Measurements from ENCODE around the gene RNF151. TPM values are rescaled to one million over a fixed set of nuclear protein-coding genes. Genes with fewer than 3 reads are reported as not detected.

RNF151 gene
- total and polyA plus RNA-seq, 2 of the 13 experiments (the other 11 are each of a cell fraction or from before 2014, with no cell fraction given) = not detected

DNA sequence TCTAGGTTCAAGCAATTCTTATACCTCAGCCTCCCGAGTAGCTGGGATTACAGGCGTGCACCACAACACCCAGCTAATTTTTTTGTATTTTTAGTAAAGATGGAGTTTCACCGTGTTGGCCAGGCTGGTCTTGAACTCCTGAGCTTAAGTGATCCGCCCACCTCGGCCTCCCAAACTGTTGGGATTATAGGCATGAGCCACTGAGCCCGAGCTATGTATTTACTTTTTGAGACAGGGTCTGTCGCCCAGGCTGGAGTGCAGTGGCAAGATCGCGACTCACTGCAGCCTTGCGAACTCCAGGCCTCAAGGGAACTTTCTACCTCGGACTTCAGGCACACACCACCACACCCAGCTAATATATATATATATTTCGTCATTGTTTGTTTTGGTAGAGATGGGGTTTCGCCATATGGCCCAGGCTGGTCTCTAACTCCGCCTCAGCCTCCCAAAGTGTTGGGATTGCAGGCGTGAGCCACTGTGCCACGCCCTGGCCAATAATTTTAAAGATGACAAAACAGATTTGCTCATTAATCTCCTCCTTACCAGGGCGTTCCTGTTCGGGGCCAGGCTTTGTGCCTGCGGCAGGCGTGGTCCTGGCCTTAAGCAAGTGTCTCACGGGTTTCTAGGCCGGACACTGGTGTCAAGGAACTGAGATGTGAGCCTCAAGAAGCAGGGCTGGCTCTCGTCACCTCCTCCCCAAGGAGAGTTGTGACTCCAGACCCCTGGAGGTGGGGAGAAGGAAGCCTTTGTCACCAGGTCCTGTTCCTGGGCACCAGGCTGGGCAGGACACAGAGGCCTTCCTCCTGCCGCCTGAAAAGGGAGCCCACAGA is 48.7 kb downstream of the RNF151 start (continued):
- TF ChIP-seq, protein P1, sequence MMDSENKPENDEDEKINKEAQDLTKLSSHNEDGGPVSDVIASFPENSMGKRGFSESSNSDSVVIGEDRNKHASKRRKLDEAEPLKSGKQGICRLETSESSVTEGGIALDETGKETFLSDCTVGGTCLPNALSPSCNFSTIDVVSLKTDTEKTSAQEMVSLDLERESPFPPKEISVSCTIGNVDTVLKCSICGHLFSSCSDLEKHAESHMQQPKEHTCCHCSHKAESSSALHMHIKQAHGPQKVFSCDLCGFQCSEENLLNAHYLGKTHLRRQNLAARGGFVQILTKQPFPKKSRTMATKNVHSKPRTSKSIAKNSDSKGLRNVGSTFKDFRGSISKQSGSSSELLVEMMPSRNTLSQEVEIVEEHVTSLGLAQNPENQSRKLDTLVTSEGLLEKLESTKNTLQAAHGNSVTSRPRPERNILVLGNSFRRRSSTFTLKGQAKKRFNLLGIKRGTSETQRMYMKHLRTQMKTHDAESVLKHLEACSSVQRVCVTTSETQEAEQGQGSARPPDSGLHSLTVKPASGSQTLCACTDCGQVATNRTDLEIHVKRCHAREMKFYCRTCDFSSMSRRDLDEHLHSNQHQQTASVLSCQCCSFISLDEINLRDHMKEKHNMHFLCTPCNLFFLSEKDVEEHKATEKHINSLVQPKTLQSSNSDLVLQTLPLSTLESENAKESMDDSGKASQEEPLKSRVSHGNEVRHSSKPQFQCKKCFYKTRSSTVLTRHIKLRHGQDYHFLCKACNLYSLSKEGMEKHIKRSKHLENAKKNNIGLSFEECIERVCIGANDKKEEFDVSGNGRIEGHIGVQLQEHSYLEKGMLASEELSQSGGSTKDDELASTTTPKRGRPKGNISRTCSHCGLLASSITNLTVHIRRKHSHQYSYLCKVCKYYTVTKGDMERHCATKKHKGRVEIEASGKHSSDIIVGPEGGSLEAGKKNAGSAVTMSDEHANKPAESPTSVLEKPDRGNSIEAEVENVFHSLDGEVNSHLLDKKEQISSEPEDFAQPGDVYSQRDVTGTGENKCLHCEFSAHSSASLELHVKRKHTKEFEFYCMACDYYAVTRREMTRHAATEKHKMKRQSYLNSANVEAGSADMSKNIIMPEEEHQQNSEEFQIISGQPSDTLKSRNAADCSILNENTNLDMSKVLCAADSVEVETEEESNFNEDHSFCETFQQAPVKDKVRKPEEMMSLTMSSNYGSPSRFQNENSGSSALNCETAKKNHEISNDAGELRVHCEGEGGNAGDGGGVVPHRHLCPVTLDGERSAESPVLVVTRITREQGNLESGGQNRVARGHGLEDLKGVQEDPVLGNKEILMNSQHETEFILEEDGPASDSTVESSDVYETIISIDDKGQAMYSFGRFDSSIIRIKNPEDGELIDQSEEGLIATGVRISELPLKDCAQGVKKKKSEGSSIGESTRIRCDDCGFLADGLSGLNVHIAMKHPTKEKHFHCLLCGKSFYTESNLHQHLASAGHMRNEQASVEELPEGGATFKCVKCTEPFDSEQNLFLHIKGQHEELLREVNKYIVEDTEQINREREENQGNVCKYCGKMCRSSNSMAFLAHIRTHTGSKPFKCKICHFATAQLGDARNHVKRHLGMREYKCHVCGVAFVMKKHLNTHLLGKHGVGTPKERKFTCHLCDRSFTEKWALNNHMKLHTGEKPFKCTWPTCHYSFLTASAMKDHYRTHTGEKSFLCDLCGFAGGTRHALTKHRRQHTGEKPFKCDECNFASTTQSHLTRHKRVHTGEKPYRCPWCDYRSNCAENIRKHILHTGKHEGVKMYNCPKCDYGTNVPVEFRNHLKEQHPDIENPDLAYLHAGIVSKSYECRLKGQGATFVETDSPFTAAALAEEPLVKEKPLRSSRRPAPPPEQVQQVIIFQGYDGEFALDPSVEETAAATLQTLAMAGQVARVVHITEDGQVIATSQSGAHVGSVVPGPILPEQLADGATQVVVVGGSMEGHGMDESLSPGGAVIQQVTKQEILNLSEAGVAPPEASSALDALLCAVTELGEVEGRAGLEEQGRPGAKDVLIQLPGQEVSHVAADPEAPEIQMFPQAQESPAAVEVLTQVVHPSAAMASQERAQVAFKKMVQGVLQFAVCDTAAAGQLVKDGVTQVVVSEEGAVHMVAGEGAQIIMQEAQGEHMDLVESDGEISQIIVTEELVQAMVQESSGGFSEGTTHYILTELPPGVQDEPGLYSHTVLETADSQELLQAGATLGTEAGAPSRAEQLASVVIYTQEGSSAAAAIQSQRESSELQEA (CRISPR knock-in tag; IDR thresholded peaks at IDR 0.05; ENCODE audit: not compliant biosample characterization) = no peak
- TF ChIP-seq HDAC2 (CRISPR knock-in tag; IDR thresholded peaks at IDR 0.05) (peak; percentile 61; the same call in 1 of the 2 replicates), ZNF75D (CRISPR knock-in tag; IDR thresholded peaks at IDR 0.05; ENCODE audit: borderline replicate concordance) (no peak), ZNF17 (CRISPR knock-in tag; IDR thresholded peaks at IDR 0.05) (no peak), PREB (CRISPR knock-in tag; IDR thresholded peaks at IDR 0.05) (no peak), GTF3A (CRISPR knock-in tag; conservative IDR thresholded peaks at IDR 0.05) (no peak), ZBTB20 (CRISPR knock-in tag; IDR thresholded peaks at IDR 0.05; ENCODE audit: borderline replicate concordance, low read depth) (peak; percentile 25; the same call in 1 of the 2 replicates), MED13 (CRISPR knock-in tag; IDR thresholded peaks at IDR 0.05) (no peak), TRIM22 (IDR thresholded peaks at IDR 0.05) (no peak), GPN1 (CRISPR knock-in tag; IDR thresholded peaks at IDR 0.05; ENCODE audit: borderline replicate concordance) (no peak), ZNF598 (CRISPR knock-in tag; IDR thresholded peaks at IDR 0.05; ENCODE audit: borderline replicate concordance) (no peak), ZNF33A (CRISPR knock-in tag; IDR thresholded peaks at IDR 0.05; ENCODE audit: borderline replicate concordance) (no peak)
- TF ChIP-seq, protein P2, sequence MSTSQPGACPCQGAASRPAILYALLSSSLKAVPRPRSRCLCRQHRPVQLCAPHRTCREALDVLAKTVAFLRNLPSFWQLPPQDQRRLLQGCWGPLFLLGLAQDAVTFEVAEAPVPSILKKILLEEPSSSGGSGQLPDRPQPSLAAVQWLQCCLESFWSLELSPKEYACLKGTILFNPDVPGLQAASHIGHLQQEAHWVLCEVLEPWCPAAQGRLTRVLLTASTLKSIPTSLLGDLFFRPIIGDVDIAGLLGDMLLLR (CRISPR knock-in tag; IDR thresholded peaks at IDR 0.05) = no peak
- TF ChIP-seq, protein P3, sequence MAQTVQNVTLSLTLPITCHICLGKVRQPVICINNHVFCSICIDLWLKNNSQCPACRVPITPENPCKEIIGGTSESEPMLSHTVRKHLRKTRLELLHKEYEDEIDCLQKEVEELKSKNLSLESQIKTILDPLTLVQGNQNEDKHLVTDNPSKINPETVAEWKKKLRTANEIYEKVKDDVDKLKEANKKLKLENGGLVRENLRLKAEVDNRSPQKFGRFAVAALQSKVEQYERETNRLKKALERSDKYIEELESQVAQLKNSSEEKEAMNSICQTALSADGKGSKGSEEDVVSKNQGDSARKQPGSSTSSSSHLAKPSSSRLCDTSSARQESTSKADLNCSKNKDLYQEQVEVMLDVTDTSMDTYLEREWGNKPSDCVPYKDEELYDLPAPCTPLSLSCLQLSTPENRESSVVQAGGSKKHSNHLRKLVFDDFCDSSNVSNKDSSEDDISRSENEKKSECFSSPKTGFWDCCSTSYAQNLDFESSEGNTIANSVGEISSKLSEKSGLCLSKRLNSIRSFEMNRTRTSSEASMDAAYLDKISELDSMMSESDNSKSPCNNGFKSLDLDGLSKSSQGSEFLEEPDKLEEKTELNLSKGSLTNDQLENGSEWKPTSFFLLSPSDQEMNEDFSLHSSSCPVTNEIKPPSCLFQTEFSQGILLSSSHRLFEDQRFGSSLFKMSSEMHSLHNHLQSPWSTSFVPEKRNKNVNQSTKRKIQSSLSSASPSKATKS (CRISPR knock-in tag; IDR thresholded peaks at IDR 0.05) = no peak

Measured in HepG2 (cell line).